ENCODE measurements around the gene FAM3B.

The FAM3B gene

DNA sequence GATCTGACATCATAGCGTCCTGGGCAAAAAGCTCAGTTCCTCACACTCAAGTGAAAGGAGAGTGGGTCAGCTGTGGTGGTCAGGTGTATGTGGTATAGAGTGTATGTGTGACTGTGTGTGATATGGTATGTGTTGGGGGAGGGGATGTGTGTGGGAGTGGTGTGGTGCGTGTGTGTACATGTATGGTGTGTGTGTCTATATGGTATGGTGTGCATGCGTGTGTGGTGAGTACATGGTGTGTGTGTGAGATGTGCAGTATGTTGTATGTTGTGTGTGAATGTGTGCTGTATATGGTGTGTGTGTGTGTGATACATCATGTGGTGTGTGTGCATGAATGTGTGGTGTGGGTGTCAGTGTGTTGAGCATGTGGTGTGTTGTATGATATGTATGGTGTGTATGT, 20.9 kb downstream of the FAM3B start:
- H3K27ac ChIP-seq (ENCODE audit: extremely low read depth, low read depth, low read length), result no peak overlapping the region
- POLR2A ChIA-PET, result no interaction called here
- H3K4me3 ChIP-seq (ENCODE audit: low read depth, low read length), result no peak overlapping the region
- no peaks in the 10 kb centered on the region for H3K36me3 ChIP-seq (ENCODE audit: control insufficient read depth in 2 of 2, insufficient read depth in 1 of 2, low read length in 2 of 2)
- no peaks in the 10 kb centered on the region for H3K9me3 ChIP-seq (ENCODE audit: control insufficient read depth, insufficient read depth, low read depth, low read length)
- CTCF ChIA-PET, result no interaction called here
- TF ChIP-seq ZNF23 (tag by site-specific recombination; IDR thresholded peaks at IDR 0.05; ENCODE audit: borderline replicate concordance) (0 out of 2 replicates have a peak, but pooled peaks have one; percentile 13), KLF9 (tag by site-specific recombination; IDR thresholded peaks at IDR 0.05; ENCODE audit: low read depth) (no peak), ZNF311 (tag by site-specific recombination; IDR thresholded peaks at IDR 0.05; ENCODE audit: borderline replicate concordance) (peak; percentile 89; the same call in 1 of the 2 replicates), EGR2 (tag by site-specific recombination; IDR thresholded peaks at IDR 0.05; ENCODE audit: low read depth) (0 out of 2 replicates have a peak, but pooled peaks have one; percentile 25), ZNF148 (tag by site-specific recombination; IDR thresholded peaks at IDR 0.05; ENCODE audit: borderline replicate concordance) (peak; percentile 65; the same call in 1 of the 2 replicates), ELK4 (IDR thresholded peaks at IDR 0.05; ENCODE audit: borderline replicate concordance, low read depth, low read length) (no peak), KLF1 (tag by site-specific recombination; IDR thresholded peaks at IDR 0.05) (no peak)
- H3K4me1 ChIP-seq (ENCODE audit: control insufficient read depth, insufficient read depth, low read length), result no peaks in the 10 kb centered on the region

DNA sequence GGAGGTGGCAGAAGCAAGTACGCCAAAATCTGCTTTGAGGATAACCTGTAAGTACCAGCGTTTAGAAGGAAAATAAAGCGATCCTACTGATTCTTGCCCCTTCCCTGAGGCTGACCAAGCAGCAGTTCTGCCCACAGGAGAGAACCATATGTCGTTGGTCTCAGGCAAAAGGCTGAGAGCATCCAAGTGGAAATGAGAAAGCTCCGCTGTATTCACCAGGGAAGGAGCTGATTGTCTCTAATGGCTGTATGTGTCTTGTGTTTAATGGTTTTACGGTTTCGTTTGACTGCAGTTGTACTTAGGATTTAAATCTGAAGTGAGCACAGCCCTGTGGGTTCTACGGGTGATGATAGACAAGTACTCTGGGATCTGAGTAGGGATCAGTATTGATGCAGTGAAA, 21.9 kb downstream of the FAM3B start:
- CTCF ChIA-PET, result no interaction called here
- Histone ChIP-seq H3K27ac (ENCODE audit: extremely low read depth, low read depth, low read length) (no peak overlapping the region), H3K4me3 (ENCODE audit: low read depth, low read length) (no peak overlapping the region), H3K9me3 (ENCODE audit: control insufficient read depth, insufficient read depth, low read depth, low read length) (no peaks in the 10 kb centered on the region), H3K36me3 (ENCODE audit: control insufficient read depth in 2 of 2, insufficient read depth in 1 of 2, low read length in 2 of 2) (no peaks in the 10 kb centered on the region), H3K4me1 (ENCODE audit: control insufficient read depth, insufficient read depth, low read length) (no peaks in the 10 kb centered on the region)
- TF ChIP-seq SALL2 (tag by site-specific recombination; IDR thresholded peaks at IDR 0.05; ENCODE audit: borderline replicate concordance) (no peak), IKZF3 (tag by site-specific recombination; IDR thresholded peaks at IDR 0.05) (no peak), CTCF (tag by site-specific recombination; IDR thresholded peaks at IDR 0.05) (no peak), ZNF184 (tag by site-specific recombination; IDR thresholded peaks at IDR 0.05) (no peak), ZNF302 (tag by site-specific recombination; IDR thresholded peaks at IDR 0.05; ENCODE audit: low read depth) (no peak), ZNF423 (tag by site-specific recombination; IDR thresholded peaks at IDR 0.05) (no peak), ZBTB21 (tag by site-specific recombination; IDR thresholded peaks at IDR 0.05) (no peak), SCRT2 (tag by site-specific recombination; IDR thresholded peaks at IDR 0.05) (no peak), PRDM4 (tag by site-specific recombination; IDR thresholded peaks at IDR 0.05) (no peak), ZNF132 (tag by site-specific recombination; IDR thresholded peaks at IDR 0.05; ENCODE audit: borderline replicate concordance) (no peak), ZNF140 (tag by site-specific recombination; IDR thresholded peaks at IDR 0.05) (no peak), ZIC2 (tag by site-specific recombination; IDR thresholded peaks at IDR 0.05) (no peak), WT1 (tag by site-specific recombination; IDR thresholded peaks at IDR 0.05) (no peak), ZNF596 (tag by site-specific recombination; IDR thresholded peaks at IDR 0.05) (no peak)
- TF ChIP-seq, protein P1, sequence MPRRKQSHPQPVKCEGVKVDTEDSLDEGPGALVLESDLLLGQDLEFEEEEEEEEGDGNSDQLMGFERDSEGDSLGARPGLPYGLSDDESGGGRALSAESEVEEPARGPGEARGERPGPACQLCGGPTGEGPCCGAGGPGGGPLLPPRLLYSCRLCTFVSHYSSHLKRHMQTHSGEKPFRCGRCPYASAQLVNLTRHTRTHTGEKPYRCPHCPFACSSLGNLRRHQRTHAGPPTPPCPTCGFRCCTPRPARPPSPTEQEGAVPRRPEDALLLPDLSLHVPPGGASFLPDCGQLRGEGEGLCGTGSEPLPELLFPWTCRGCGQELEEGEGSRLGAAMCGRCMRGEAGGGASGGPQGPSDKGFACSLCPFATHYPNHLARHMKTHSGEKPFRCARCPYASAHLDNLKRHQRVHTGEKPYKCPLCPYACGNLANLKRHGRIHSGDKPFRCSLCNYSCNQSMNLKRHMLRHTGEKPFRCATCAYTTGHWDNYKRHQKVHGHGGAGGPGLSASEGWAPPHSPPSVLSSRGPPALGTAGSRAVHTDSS (tag by site-specific recombination; IDR thresholded peaks at IDR 0.05), result no peak
- TF ChIP-seq, protein P2, sequence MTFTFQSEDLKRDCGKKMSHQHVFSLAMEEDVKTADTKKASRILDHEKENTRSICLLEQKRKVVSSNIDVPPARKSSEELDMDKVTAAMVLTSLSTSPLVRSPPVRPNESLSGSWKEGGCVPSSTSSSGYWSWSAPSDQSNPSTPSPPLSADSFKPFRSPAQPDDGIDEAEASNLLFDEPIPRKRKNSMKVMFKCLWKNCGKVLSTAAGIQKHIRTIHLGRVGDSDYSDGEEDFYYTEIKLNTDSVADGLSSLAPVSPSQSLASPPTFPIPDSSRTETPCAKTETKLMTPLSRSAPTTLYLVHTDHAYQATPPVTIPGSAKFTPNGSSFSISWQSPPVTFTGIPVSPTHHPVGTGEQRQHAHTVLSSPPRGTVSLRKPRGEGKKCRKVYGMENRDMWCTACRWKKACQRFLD (tag by site-specific recombination; IDR thresholded peaks at IDR 0.05), result no peak
- TF ChIP-seq, protein P3, sequence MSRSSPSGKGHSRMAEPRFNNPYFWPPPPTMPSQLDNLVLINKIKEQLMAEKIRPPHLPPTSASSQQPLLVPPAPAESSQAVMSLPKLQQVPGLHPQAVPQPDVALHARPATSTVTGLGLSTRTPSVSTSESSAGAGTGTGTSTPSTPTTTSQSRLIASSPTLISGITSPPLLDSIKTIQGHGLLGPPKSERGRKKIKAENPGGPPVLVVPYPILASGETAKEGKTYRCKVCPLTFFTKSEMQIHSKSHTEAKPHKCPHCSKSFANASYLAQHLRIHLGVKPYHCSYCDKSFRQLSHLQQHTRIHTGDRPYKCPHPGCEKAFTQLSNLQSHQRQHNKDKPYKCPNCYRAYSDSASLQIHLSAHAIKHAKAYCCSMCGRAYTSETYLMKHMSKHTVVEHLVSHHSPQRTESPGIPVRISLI (tag by site-specific recombination; IDR thresholded peaks at IDR 0.05), result no peak
- POLR2A ChIA-PET, result no interaction called here

Data from HEK293 (cell line).